GM12873 (cell line): Measurements from ENCODE around the gene PLA2G12B.

Source experiments
- TF ChIP-seq, protein P1 (sequence below): IDR thresholded peaks from 2 replicates; pipeline ENCODE4 v1.5.1; 2012; ENCODE audit warnings: low read depth, mild to moderate bottlenecking, moderate library complexity, low read length, control low read depth; ENCODE audit not compliant: insufficient read depth; ENCODE audit errors: missing control alignments

The PLA2G12B gene, protein sequence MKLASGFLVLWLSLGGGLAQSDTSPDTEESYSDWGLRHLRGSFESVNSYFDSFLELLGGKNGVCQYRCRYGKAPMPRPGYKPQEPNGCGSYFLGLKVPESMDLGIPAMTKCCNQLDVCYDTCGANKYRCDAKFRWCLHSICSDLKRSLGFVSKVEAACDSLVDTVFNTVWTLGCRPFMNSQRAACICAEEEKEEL

DNA sequence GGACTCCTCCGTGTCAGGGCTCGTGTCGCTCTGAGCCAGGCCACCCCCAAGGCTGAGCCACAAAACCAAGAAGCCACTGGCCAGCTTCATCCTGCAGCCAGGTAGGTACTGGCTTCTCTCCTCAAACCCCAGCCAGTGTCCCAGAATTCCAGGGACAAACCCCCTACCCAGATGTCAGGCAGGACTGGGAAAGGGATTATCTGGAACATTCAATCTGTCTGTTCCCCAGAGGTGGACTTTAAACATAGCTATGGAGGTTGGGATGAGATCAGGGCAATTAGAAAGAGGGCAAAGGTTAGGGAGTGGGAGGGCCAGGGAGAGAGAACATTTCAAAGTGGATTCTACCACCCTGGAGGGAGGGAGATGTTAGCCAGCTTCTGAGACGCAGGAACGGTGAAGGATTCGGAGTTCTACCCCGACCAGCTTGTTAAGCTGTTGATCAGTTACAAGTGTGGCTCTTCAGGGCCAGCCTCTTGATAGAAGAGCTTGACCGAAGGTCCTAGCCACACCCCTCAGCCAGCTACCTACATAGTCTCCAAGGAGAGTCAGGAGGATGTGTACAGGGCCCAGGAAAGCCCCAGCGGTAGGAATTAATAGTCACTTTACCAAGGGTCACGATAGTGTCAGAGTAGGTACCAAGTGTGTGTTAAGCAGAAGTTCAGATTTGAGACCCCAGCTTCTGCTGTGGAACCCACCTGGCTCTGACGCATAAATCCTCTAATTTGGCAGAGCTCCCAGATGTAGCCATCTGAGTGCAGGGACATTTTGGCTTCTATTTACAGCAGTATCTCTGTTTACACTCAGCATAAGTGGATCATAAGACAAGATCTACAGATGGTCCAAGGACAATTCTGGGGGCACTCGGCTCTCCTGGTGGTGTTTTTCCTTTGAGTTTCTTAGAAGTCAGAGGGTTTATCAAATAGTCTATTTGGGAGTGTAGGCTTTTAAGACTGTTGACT, at the start of gene PLA2G12B:
PLA2G12B (minus strand) TSS at position 211 of the 959 bp plus-strand sequence; CDS start at position 90, 121 bp downstream.
- TF ChIP-seq, protein P1, sequence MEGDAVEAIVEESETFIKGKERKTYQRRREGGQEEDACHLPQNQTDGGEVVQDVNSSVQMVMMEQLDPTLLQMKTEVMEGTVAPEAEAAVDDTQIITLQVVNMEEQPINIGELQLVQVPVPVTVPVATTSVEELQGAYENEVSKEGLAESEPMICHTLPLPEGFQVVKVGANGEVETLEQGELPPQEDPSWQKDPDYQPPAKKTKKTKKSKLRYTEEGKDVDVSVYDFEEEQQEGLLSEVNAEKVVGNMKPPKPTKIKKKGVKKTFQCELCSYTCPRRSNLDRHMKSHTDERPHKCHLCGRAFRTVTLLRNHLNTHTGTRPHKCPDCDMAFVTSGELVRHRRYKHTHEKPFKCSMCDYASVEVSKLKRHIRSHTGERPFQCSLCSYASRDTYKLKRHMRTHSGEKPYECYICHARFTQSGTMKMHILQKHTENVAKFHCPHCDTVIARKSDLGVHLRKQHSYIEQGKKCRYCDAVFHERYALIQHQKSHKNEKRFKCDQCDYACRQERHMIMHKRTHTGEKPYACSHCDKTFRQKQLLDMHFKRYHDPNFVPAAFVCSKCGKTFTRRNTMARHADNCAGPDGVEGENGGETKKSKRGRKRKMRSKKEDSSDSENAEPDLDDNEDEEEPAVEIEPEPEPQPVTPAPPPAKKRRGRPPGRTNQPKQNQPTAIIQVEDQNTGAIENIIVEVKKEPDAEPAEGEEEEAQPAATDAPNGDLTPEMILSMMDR, result no peak

DNA sequence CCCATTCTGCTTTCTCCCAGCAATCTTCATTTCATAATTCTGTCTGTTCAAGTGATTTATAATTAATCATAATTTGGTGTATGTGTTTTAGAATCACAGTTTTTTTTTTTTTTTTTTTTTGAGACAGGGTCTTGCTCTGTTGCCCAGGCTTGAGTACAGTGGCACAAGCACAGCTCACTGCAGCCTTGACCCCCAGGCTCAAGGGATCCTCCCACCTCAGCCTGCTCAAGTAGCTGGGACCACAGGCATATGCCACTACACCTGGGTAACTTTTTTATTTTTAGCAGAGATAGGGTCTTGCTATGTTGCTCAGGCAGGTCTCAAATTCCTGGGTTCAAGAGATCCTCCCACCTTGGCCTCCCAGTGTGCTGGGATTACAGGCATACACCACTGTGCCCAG, 49.2 kb upstream of the PLA2G12B start:
- TF ChIP-seq, protein P1, result no peak

DNA sequence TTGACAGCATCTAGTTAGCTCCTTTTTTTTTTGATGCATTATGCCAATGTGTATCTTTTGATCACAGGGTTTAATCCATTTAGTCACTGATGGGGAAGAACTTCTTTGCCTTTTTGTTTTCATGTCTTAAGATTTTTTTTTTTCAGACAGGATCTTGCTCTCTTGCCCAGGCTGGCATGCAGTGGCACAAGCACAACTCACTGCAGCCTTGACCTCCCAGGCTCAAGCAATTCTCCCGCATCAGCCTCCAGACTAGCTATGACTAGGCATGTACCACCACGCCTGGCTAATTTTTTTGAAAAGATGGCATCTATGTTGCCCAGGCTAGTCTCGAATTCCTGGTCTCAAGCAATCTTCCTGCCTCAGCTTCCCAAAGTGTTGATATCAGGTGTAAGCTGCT, 46.4 kb upstream of the PLA2G12B start:
- TF ChIP-seq, protein P1, result no peak

DNA sequence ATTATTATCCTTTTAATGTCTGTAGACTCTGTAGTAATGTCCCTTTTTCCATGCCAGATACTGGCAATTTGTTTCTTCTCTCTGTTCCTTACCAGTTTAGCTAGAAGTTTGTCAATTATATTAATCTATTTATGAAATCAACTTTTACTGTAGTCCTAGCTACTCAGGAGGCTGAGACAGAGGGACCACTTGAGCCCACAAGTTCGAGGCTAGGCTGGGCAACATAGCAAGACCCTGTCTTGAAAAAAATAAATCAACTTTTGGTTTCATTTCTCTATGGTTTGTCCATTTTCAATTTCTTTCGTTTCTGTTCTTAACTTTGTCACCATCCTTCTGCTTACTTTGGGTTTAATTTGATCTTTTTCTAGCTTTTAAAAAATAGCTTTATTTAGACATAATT, 42.5 kb upstream of the PLA2G12B start:
- TF ChIP-seq, protein P1, result no peak

DNA sequence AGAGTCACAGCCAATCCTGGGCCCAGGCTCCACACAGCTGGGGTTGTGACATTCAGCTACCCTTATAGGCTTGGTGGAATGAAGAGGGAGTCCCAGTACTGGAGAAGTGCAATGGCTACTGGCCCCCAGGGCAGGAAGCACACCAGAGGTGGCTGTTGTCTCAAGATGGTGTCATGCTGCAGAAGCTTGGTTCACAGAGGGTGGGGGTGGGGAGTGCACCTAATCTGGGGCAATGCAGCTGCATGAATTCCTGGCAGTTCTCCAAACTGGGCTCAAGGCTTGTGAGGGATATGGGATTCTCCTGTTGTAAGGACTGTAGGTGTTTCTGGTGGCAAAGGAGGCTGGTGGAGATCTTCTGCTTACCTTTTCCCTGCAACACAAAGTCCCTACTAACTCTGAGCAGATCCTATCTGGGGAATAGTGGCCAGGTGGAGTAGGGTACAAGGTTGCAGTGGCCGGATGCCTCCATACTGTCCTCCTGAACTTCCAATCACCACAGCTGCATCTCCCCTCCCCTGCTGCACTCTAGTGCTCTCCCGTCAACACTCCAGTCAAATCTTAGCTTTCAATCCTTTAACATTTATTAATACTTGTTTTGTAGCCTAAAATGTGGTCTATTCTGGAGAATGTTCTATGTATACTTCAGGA, 27.4 kb upstream of the PLA2G12B start:
- TF ChIP-seq, protein P1, result no peak

DNA sequence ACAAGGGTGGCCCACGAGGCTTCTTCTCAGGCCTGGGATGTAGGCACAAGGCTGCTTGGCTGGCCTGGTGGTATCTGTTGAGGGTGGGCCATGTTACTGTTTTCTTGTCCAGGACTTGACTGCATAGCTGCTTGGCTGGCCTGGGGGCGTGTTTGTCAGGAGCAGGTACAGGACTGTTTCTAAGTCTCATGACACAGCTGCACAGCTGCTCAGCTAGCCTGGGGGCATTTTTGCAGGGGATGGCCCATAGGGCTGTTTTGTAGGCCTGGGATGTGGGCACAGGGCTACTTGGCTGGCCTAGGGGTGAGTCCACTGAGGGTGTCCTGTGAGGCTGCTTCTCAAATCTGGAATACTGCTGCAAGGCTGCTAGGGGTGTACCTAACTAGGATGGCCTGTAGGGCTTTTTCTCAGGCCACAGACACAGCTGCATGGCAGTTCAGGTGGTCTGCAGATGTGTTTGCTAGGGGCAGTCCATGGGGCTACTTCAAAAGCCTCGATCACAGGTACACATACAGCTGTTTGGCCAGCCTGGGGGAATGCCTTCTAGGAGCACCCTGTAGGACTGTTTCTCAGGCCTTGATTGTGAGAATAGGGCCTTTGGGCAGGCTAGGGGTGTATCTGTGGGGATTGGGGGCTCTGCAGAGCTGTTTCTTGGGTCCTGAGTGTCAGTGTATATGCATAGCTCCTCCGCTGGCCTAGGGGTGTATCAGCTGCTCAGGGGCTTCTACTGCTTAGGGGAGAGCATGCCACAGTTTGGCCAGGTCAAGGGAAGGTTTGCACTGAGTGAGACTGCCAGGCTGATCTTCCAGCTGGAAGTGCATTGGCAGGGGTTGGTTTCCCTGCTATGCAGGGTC, 26.6 kb upstream of the PLA2G12B start:
- TF ChIP-seq, protein P1, result no peak
